ENCODE data around the gene ATG7. TPM values are rescaled to one million over a fixed set of nuclear protein-coding genes. Genes with fewer than 3 reads are reported as not detected.
"Not testable (repeated sequence)": the region's sequence is repeated elsewhere in the genome, so short reads cannot be mapped to it uniquely, and the experiment has no call there.

The ATG7 gene
- total RNA-seq, 6 experiments from 2014 or later, result 44.5 to 53.0 (median 49.3) TPM

DNA sequence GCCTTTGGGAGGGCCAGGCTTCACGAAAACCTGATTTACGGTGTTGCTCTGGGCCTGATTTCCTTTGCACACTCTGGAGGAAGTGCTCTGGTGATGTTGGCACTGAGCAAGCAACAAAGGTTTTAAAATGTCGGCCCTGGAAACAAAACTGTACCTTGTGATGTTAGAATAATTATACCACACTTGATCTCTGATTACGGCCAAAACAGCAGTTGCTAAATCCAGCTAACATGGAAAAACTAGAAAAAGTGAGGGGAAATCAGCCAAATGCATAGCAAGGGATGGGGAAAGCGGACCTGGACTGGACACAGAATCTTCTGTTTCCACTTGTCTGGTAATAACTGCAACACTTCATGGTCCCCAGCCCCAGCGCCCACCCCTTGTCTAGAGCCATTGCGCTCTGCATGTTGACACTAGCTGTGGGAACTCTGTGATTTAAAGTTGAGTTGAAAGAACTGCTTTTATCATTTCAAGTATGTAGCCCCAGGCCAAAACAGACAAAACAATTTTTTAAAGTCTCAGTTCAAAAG, 251.4 kb downstream of the ATG7 start:
- Mint-ChIP-seq H3K27ac (peak overlapping the region; percentile 66), H3K4me3 (no peak overlapping the region), H3K9me3 (no peaks in the 10 kb centered on the region), H3K36me3 (ENCODE audit: low read depth) (peaks cover 14% of the 10 kb centered on the region), H3K4me1 (ENCODE audit: low read depth) (peaks cover 40% of the 10 kb centered on the region), H3K27me3 (ENCODE audit: insufficient read depth) (no peaks in the 10 kb centered on the region)
- TF ChIP-seq, protein P1, sequence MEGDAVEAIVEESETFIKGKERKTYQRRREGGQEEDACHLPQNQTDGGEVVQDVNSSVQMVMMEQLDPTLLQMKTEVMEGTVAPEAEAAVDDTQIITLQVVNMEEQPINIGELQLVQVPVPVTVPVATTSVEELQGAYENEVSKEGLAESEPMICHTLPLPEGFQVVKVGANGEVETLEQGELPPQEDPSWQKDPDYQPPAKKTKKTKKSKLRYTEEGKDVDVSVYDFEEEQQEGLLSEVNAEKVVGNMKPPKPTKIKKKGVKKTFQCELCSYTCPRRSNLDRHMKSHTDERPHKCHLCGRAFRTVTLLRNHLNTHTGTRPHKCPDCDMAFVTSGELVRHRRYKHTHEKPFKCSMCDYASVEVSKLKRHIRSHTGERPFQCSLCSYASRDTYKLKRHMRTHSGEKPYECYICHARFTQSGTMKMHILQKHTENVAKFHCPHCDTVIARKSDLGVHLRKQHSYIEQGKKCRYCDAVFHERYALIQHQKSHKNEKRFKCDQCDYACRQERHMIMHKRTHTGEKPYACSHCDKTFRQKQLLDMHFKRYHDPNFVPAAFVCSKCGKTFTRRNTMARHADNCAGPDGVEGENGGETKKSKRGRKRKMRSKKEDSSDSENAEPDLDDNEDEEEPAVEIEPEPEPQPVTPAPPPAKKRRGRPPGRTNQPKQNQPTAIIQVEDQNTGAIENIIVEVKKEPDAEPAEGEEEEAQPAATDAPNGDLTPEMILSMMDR (IDR thresholded peaks at IDR 0.05), result no peak
- no peak for DNase-seq

DNA sequence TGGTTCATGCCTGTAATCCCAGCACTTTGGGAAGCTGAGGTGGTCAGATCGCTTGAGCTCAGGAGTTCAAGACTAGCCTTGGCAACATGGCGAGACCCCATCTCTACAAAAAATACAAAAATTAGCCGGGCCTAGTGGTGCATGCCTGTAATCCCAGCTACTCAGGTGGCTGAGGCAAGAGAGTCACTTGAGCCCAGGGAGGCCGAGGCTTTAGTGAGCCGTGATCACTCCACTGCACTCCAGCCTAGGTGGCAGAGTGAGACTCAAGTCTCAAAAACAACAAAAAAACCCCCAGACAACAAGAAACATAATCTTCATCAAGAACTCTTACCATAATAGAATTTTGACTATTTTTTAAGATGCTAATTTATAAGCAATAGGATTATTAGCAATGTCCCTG, 253.9 kb downstream of the ATG7 start:
- H3K27ac Mint-ChIP-seq; H3K9me3 Mint-ChIP-seq; DNase-seq; H3K4me3 Mint-ChIP-seq; H3K27me3 Mint-ChIP-seq (ENCODE audit: insufficient read depth): not testable (repeated sequence)
- Mint-ChIP-seq H3K4me1 (ENCODE audit: low read depth) (peaks cover 61% of the 10 kb centered on the region), H3K36me3 (ENCODE audit: low read depth) (peaks cover 11% of the 10 kb centered on the region)

DNA sequence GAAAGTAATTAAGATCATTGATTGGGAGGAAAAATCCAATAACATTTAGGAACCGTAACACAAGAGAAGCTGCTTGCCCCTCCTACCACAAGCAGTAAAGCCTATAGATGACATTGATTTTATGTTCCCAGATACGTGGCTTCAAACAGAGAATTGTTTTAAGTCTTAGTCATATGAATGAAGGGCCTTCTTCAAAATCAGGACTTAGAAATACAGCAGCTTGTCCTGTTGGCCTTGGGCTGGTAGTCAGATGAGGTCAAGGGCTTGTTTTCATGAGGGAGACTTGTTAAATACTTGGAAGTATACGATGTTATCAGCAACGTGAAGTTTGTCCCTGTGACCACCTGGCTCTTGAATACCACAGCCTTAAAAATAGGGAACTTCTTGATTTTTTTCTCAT, 257.1 kb downstream of the ATG7 start:
- H3K27ac Mint-ChIP-seq, result peak overlapping the region; percentile 82

DNA sequence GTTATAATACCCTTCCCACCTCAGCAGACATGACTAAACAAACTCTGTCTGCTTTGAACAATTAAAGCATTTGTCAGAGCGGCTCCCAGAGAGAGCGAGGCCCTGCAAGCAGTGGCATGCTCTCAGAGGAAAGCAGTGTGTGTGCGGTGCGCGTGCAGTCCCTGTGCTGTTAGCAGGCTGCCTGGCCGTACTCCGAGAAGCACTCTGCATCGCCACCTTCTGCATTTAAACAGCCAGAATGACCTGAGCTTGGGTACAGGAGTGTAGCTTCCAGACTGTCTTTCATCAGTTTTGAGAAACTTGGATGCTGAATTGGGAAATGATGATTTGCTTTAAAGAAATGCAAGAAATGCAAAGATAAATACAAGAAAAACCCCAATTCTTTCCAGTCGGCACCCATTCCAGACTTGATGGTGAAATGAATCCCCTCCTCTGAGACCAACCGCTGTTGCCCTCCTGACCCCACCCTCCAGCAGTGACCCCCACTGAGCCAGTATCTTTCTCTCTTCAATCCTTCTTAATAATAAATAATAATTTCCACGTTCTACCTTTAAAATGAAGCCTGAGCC, 258.0 kb downstream of the ATG7 start:
- H3K27ac Mint-ChIP-seq, result peak overlapping the region; percentile 82
- peak overlapping the region; percentile 69 for H3K4me3 Mint-ChIP-seq
- peaks cover 55% of the 10 kb centered on the region for H3K4me1 Mint-ChIP-seq (ENCODE audit: low read depth)
- peaks cover 16% of the 10 kb centered on the region for H3K36me3 Mint-ChIP-seq (ENCODE audit: low read depth)
- H3K9me3 Mint-ChIP-seq, result no peaks in the 10 kb centered on the region
- no peaks in the 10 kb centered on the region; the same call in 1 of the 2 replicates for H3K27me3 Mint-ChIP-seq (ENCODE audit: insufficient read depth)
- peak; percentile 98 for DNase-seq
- TF ChIP-seq, protein P1 (IDR thresholded peaks at IDR 0.05), result peak; percentile 43; the same call in 1 of the 2 replicates

More for the DNA sequence above, 257.1 kb downstream of the ATG7 start:
- DNase-seq, result no peak
- TF ChIP-seq, protein P1 (IDR thresholded peaks at IDR 0.05), result no peak
- no peak overlapping the region for H3K4me3 Mint-ChIP-seq
- H3K27me3 Mint-ChIP-seq (ENCODE audit: insufficient read depth), result no peaks in the 10 kb centered on the region; the same call in 1 of the 2 replicates
- peaks cover 55% of the 10 kb centered on the region for H3K4me1 Mint-ChIP-seq (ENCODE audit: low read depth)
- peaks cover 16% of the 10 kb centered on the region for H3K36me3 Mint-ChIP-seq (ENCODE audit: low read depth)
- no peaks in the 10 kb centered on the region for H3K9me3 Mint-ChIP-seq

DNA sequence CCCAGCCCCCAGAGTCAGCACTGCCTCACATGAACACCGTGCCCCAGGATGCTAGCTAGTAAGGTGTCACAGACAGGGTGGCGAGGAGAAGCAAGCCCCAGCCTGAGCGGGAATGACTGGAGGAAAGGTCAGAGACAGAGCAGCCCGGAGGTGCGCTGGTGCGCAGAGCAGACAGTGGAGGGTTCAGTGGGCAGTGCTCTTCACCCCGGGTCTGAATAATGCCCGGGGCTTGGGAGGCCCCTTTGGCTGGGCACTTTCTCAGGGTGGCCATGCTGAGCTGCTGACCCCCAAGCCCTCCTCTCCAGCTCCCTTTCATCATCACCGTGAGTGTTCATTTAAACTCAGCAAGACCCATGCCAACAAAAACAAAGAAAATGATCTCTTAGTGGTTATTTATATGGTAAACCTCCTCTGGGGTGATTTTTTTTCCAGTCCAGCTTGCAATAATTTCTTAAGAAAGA, 260.8 kb downstream of the ATG7 start:
- no peaks in the 10 kb centered on the region for H3K9me3 Mint-ChIP-seq
- H3K4me1 Mint-ChIP-seq (ENCODE audit: low read depth), result peaks cover 54% of the 10 kb centered on the region
- no peak overlapping the region for H3K27ac Mint-ChIP-seq
- DNase-seq, result no peak
- peaks cover 8% of the 10 kb centered on the region for H3K36me3 Mint-ChIP-seq (ENCODE audit: low read depth)
- H3K4me3 Mint-ChIP-seq, result no peak overlapping the region
- no peaks in the 10 kb centered on the region; the same call in 1 of the 2 replicates for H3K27me3 Mint-ChIP-seq (ENCODE audit: insufficient read depth)
- TF ChIP-seq, protein P1 (IDR thresholded peaks at IDR 0.05), result no peak

DNA sequence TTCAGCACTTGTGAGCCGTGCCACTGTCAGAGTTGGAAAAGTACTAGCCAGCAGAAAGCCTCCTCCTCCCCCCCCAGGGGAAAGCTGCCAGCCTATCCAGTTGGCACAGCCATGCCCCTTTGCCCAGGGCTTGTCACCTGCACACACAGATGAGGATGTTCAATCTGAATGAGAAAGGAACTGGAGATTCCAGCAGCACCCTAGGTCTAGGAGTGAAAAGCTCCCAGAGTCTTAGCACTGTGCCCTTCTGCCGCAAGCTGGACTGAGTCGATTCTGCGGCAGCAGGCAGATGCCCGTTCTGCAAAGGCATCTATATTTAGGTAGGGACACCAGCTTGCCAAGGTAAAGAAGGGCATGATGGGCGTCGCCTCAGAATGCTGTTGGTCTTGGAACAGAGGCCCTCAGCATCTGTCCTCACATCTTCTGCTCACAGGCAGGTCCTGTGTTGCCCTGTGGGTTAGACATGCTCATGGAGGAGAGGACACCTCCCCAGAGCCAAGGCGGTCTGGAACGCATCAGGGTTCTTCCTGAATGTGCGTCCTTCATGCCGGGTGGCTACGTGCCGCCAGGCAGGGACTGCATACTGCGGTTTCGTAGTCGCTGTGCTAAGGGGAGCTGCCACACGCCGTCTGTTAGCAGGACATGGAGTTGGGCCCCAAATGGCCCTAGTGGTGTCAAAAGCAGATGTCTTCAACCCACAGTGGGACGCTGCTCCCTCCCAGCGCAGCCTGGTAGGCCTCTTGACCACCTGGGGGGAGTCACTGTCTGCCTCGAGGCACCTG, 262.0 kb downstream of the ATG7 start:
- H3K27me3 Mint-ChIP-seq (ENCODE audit: insufficient read depth), result no peaks in the 10 kb centered on the region
- no peak overlapping the region for H3K27ac Mint-ChIP-seq

More for the DNA sequence above, 262.0 kb downstream of the ATG7 start:
- no peak overlapping the region for H3K4me3 Mint-ChIP-seq
- no peaks in the 10 kb centered on the region for H3K9me3 Mint-ChIP-seq
- no peak for DNase-seq
- TF ChIP-seq, protein P1 (IDR thresholded peaks at IDR 0.05), result no peak
- peaks cover 45% of the 10 kb centered on the region for H3K4me1 Mint-ChIP-seq (ENCODE audit: low read depth)
- peaks cover 5% of the 10 kb centered on the region for H3K36me3 Mint-ChIP-seq (ENCODE audit: low read depth)
